ENCODE measurements around the gene SLC9C1. TPM values are rescaled to one million over a fixed set of nuclear protein-coding genes. Genes with fewer than 3 reads are reported as not detected.

Gene SLC9C1
- total and polyA plus RNA-seq, 2 donors (not counting 1 experiment from before 2014, with no cell fraction given), result under 0.01 TPM; not detected in 1

DNA sequence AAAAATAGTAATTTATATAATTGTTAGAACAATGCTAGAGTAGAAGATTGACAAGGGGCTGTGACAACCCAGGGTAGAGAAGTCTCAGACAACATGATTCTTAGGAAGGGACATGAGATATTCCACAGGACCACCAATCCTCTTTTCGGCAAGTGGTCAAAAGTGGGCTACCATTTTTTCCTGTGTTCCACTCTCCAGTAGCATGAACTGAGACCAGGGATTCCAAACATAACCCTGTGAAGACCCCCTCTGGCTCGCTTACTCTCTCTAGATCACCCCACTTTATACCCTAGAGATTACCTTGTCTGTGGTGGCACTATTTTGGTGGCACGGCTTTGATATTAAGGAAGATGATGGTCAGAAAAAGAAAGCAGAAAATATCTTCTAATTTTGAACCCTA, 161.9 kb downstream of the SLC9C1 start:
- H3K4me1 ChIP-seq (ENCODE audit: control insufficient read depth, extremely low read depth, insufficient read depth, low read length), result no peaks in the 10 kb centered on the region
- H3K36me3 ChIP-seq (ENCODE audit: control insufficient read depth, insufficient read depth, low read length), result no peaks in the 10 kb centered on the region
- no peaks in the 10 kb centered on the region for H3K27me3 ChIP-seq (ENCODE audit: control insufficient read depth, insufficient read depth, low read length)
- no peak overlapping the region for H3K27ac ChIP-seq (ENCODE audit: insufficient read depth, low read length)
- TF ChIP-seq CTCF (conservative IDR thresholded peaks at IDR 0.05 in 1 of 2, IDR thresholded peaks at IDR 0.05 in 1 of 2; ENCODE audit: low read depth in 1 of 2, low read length in 2 of 2) (no peak), EZH2 (IDR thresholded peaks at IDR 0.05; ENCODE audit: low read length, missing control alignments) (no peak)
- H3K79me2 ChIP-seq (ENCODE audit: control insufficient read depth, insufficient read depth, low read length), result no peaks in the 10 kb centered on the region
- no peak overlapping the region for H3K4me3 ChIP-seq (replicated peaks in 1 of 4; ENCODE audit: control extremely low read depth in 1 of 4, insufficient read depth in 1 of 4, low read depth in 3 of 4, low read length in 4 of 4)
- no peak overlapping the region for H3K9ac ChIP-seq (ENCODE audit: insufficient read depth, low read length)
- DNase-seq (ENCODE audit: low read depth in 2 of 2), result no peak
- H3K4me2 ChIP-seq (ENCODE audit: extremely low read depth, insufficient read depth, low read length), result no peak overlapping the region
- H3K9me3 ChIP-seq (ENCODE audit: control insufficient read depth, insufficient read depth, low read depth, low read length), result no peaks in the 10 kb centered on the region
- no peak overlapping the region for H2AFZ ChIP-seq (ENCODE audit: low read length)
- no peaks in the 10 kb centered on the region for H4K20me1 ChIP-seq (ENCODE audit: control insufficient read depth, extremely low read depth, insufficient read depth, low read length)

- Histone ChIP-seq H3K9ac (ENCODE audit: insufficient read depth, low read length) (no peak overlapping the region), H2AFZ (ENCODE audit: low read length) (no peak overlapping the region), H3K9me3 (ENCODE audit: control insufficient read depth, insufficient read depth, low read depth, low read length) (no peaks in the 10 kb centered on the region), H4K20me1 (ENCODE audit: control insufficient read depth, extremely low read depth, insufficient read depth, low read length) (no peaks in the 10 kb centered on the region), H3K36me3 (ENCODE audit: control insufficient read depth, insufficient read depth, low read length) (no peaks in the 10 kb centered on the region), H3K4me3 (replicated peaks in 1 of 4; ENCODE audit: control extremely low read depth in 1 of 4, insufficient read depth in 1 of 4, low read depth in 3 of 4, low read length in 4 of 4) (no peak overlapping the region), H3K27ac (ENCODE audit: insufficient read depth, low read length) (no peak overlapping the region), H3K4me1 (ENCODE audit: control insufficient read depth, extremely low read depth, insufficient read depth, low read length) (no peaks in the 10 kb centered on the region), H3K79me2 (ENCODE audit: control insufficient read depth, insufficient read depth, low read length) (no peaks in the 10 kb centered on the region), H3K4me2 (ENCODE audit: extremely low read depth, insufficient read depth, low read length) (no peak overlapping the region), H3K27me3 (ENCODE audit: control insufficient read depth, insufficient read depth, low read length) (no peaks in the 10 kb centered on the region)
- no peak for DNase-seq (ENCODE audit: low read depth in 2 of 2)
- no peak for TF ChIP-seq EZH2 (IDR thresholded peaks at IDR 0.05; ENCODE audit: low read length, missing control alignments)
- no peak for TF ChIP-seq CTCF (conservative IDR thresholded peaks at IDR 0.05 in 1 of 2, IDR thresholded peaks at IDR 0.05 in 1 of 2; ENCODE audit: low read depth in 1 of 2, low read length in 2 of 2)
Measured at GRCh38 chr3:112131111-112131510, 162.9 kb downstream of the SLC9C1 start.

- H3K79me2 ChIP-seq (ENCODE audit: control insufficient read depth, insufficient read depth, low read length), result no peaks in the 10 kb centered on the region
- H3K4me2 ChIP-seq (ENCODE audit: extremely low read depth, insufficient read depth, low read length), result no peak overlapping the region
- no peak overlapping the region for H3K4me3 ChIP-seq (replicated peaks in 1 of 4; ENCODE audit: control extremely low read depth in 1 of 4, insufficient read depth in 1 of 4, low read depth in 3 of 4, low read length in 4 of 4)
- H2AFZ ChIP-seq (ENCODE audit: low read length), result no peak overlapping the region
- H3K27me3 ChIP-seq (ENCODE audit: control insufficient read depth, insufficient read depth, low read length), result no peaks in the 10 kb centered on the region
- H3K36me3 ChIP-seq (ENCODE audit: control insufficient read depth, insufficient read depth, low read length), result no peaks in the 10 kb centered on the region
- no peak overlapping the region for H3K27ac ChIP-seq (ENCODE audit: insufficient read depth, low read length)
- no peak overlapping the region for H3K9ac ChIP-seq (ENCODE audit: insufficient read depth, low read length)
- H3K9me3 ChIP-seq (ENCODE audit: control insufficient read depth, insufficient read depth, low read depth, low read length), result no peaks in the 10 kb centered on the region
- no peak for TF ChIP-seq CTCF (conservative IDR thresholded peaks at IDR 0.05 in 1 of 2, IDR thresholded peaks at IDR 0.05 in 1 of 2; ENCODE audit: low read depth in 1 of 2, low read length in 2 of 2)
- TF ChIP-seq EZH2 (IDR thresholded peaks at IDR 0.05; ENCODE audit: low read length, missing control alignments), result no peak
- no peaks in the 10 kb centered on the region for H3K4me1 ChIP-seq (ENCODE audit: control insufficient read depth, extremely low read depth, insufficient read depth, low read length)
- no peaks in the 10 kb centered on the region for H4K20me1 ChIP-seq (ENCODE audit: control insufficient read depth, extremely low read depth, insufficient read depth, low read length)
- no peak for DNase-seq (ENCODE audit: low read depth in 2 of 2)
Measured at GRCh38 chr3:112130638-112130993, 163.4 kb downstream of the SLC9C1 start.
